Subcutaneous abdominal adipose tissue (tissue), 5 donors: Measurements from ENCODE around the gene HOXD1.

ENCODE experiments used
- H3K27ac ChIP-seq: one replicate; pipeline ENCODE4 v1.7.0; 2013; ENCODE audit warnings: low read depth, mild to moderate bottlenecking, inconsistent platforms, low read length, moderate library complexity
- H3K27me3 ChIP-seq, 5 donors: one replicate each; pipeline ENCODE4 v1.7.0; 2013; ENCODE audit warnings: low read length in 5 of 5, inconsistent platforms in 1 of 5; ENCODE audit not compliant: control insufficient read depth in 5 of 5, insufficient read depth in 4 of 5
- H3K36me3 ChIP-seq, 5 donors: one replicate each; pipeline ENCODE4 v1.7.0; 2013; ENCODE audit warnings: low read length in 5 of 5; ENCODE audit not compliant: control insufficient read depth in 5 of 5, insufficient read depth in 5 of 5
- H3K4me1 ChIP-seq, 5 donors: one replicate each; pipeline ENCODE4 v1.7.0; 2013; ENCODE audit warnings: low read length in 5 of 5, mild to moderate bottlenecking in 3 of 5, moderate library complexity in 1 of 5; ENCODE audit not compliant: control insufficient read depth in 5 of 5, insufficient read depth in 5 of 5
- H3K4me3 ChIP-seq, 5 donors: one replicate each; pipeline ENCODE4 v1.7.0; 2013; ENCODE audit warnings: low read length in 5 of 5, low read depth in 1 of 5
- H3K9ac ChIP-seq, 5 donors: one replicate each; pipeline ENCODE4 v1.7.0; 2013; ENCODE audit warnings: low read length in 5 of 5, mild to moderate bottlenecking in 4 of 5, moderate library complexity in 3 of 5
- H3K9me3 ChIP-seq, 5 donors: one replicate each; pipeline ENCODE4 v1.7.0; 2013; ENCODE audit warnings: low read length in 5 of 5; ENCODE audit not compliant: control insufficient read depth in 5 of 5
- donor health status: healthy.
- donor health status: healthy.
- donor health status: healthy.
- donor health status: healthy.
- donor health status: healthy.

The HOXD1 gene

DNA sequence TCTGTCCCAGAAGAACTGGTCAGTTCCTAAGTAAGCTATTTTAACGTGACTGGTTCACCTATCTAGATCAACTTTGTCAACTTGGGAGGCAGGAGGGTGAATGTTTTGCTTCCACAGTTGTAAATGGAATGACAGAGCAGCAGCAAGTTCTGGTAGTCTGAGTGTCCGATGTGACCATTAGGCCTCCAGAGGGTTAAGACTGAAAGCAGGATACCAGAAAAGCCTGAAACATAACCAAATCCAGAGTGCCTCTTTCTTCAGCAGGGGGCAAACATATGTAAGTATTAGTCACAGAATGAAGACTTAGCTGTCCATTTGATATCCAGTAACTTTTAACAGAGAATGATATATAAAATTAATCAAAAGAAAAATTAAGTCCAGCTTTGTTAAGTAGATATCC is 22.2 kb upstream of the HOXD1 start:
- H3K4me1 ChIP-seq: peaks cover 0 to 8% (median 0%) of the 10 kb centered on the region in 5 donors
- H3K4me3 ChIP-seq: no peak overlapping the region
- H3K9me3 ChIP-seq: no peaks in the 10 kb centered on the region
- peaks cover 0 to 3% (median 2%) of the 10 kb centered on the region in 5 donors for H3K36me3 ChIP-seq
- H3K27me3 ChIP-seq: peaks cover 0 to 26% (median 5%) of the 10 kb centered on the region in 5 donors
- no peak overlapping the region for H3K27ac ChIP-seq
- no peak overlapping the region for H3K9ac ChIP-seq

DNA sequence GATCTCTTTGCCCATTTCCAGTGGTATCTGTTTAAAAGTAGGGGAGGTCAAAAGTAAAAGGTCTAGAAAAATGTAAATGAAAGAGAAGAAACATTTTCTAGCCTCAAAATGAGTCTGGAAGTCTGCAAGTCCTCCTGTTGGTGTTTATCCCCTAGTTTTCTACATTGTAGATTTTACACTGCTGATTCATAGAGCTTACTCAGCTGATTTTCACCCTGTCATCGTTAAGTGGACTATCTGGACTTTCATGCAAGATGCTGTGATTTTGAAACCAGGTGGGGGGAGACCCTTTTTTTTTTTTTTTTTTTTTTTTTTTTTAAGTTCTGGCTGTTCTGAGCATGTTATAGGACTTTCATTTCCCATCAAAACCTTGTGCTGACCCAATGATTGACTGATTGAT is 21.1 kb upstream of the HOXD1 start:
- no peak overlapping the region for H3K27ac ChIP-seq
- no peak overlapping the region for H3K9ac ChIP-seq
- peaks cover under 1 to 28% (median 7%) of the 10 kb centered on the region in 5 donors for H3K27me3 ChIP-seq

DNA sequence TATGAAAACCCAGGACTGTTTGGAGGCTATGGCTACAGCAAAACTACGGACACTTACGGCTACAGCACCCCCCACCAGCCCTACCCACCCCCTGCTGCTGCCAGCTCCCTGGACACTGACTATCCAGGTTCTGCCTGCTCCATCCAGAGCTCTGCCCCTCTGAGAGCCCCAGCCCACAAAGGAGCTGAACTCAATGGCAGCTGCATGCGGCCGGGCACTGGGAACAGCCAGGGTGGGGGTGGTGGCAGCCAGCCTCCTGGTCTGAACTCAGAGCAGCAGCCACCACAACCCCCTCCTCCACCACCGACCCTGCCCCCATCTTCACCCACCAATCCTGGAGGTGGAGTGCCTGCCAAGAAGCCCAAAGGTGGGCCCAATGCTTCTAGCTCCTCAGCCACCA is 19.3 kb upstream of the HOXD1 start:
- peaks cover 3 to 28% (median 10%) of the 10 kb centered on the region in 5 donors for H3K27me3 ChIP-seq
- no peak overlapping the region for H3K4me3 ChIP-seq
- H3K4me1 ChIP-seq: peaks cover 0 to 2% (median 0%) of the 10 kb centered on the region in 5 donors
- no peak overlapping the region for H3K27ac ChIP-seq
- no peak overlapping the region for H3K9ac ChIP-seq
- no peaks in the 10 kb centered on the region for H3K9me3 ChIP-seq
- peaks cover 0 to 5% (median 3%) of the 10 kb centered on the region in 5 donors for H3K36me3 ChIP-seq

More for the DNA sequence above, 21.1 kb upstream of the HOXD1 start:
- no peaks in the 10 kb centered on the region for H3K9me3 ChIP-seq
- no peak overlapping the region for H3K4me3 ChIP-seq
- H3K36me3 ChIP-seq: peaks cover 0 to 7% (median 3%) of the 10 kb centered on the region in 5 donors
- H3K4me1 ChIP-seq: peaks cover 0 to under 1% (median 0%) of the 10 kb centered on the region in 5 donors

DNA sequence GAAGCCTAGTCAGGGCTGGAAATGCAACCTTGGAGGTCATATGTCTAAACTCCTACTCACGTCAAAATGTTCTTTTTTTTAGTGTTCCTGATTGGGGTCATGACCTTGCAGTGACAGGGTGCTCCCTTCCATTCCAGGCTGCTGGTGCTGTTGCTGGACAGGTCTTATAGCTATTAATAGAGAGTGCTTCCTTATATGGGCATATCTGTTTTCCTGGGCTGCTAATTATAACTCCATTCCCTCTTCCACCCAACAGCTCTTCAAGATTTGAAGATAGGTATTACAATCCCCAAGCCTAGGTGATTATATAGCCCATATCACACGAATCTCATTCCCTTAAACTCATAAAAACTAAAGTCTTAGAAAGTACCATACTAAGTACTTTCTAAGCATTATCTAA is 18.8 kb upstream of the HOXD1 start:
- Histone ChIP-seq H3K4me3 (no peak overlapping the region), H3K9me3 (no peaks in the 10 kb centered on the region), H3K9ac (no peak overlapping the region), H3K27me3 (peaks cover 6 to 31% (median 7%) of the 10 kb centered on the region in 5 donors), H3K4me1 (peaks cover 0 to 7% (median 4%) of the 10 kb centered on the region in 5 donors), H3K27ac (no peak overlapping the region), H3K36me3 (peaks cover 0 to 4% (median 0%) of the 10 kb centered on the region in 5 donors)

DNA sequence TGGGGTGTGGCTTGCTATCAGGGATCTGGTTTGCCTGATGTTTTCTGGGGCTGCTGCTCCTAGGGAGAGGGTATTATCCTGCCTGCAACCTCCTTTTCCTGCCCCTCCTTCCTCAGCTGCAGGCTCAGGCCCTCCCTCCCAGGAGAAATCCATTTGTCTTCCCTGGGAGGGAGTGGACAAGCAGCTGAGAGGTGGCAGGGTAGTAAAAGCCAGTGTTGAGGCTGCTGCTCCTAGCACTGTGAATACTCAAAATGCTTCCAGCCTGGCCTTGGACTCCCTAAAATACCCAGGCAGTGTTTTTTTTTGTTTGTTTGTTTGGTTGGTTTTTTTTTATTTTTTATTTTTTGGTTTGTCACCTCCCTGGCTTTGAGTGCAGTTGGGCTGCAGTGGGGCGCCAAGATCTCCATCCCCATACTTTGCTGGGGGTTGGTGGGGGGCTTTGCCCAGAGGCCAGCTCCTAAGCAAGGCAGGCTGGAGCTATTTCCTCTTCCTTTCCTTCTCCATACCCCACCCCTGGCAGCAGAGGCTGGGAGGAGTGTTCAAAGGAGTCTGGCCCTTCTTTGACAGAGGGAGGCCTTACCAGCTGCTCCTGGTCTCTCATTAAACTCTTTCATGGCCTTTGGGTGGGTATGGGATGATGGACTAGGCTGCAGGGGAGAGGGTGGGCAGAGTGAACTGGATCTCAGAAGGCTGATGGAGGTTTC is 17.7 kb upstream of the HOXD1 start:
- H3K4me3 ChIP-seq: no peak overlapping the region
- peaks cover 0 to 13% (median 9%) of the 10 kb centered on the region in 5 donors for H3K4me1 ChIP-seq
- H3K9me3 ChIP-seq: no peaks in the 10 kb centered on the region
- peaks cover 7 to 33% (median 9%) of the 10 kb centered on the region in 5 donors for H3K27me3 ChIP-seq
- H3K9ac ChIP-seq: no peak overlapping the region
- peaks cover 0 to 4% (median 0%) of the 10 kb centered on the region in 5 donors for H3K36me3 ChIP-seq
- H3K27ac ChIP-seq: no peak overlapping the region

DNA sequence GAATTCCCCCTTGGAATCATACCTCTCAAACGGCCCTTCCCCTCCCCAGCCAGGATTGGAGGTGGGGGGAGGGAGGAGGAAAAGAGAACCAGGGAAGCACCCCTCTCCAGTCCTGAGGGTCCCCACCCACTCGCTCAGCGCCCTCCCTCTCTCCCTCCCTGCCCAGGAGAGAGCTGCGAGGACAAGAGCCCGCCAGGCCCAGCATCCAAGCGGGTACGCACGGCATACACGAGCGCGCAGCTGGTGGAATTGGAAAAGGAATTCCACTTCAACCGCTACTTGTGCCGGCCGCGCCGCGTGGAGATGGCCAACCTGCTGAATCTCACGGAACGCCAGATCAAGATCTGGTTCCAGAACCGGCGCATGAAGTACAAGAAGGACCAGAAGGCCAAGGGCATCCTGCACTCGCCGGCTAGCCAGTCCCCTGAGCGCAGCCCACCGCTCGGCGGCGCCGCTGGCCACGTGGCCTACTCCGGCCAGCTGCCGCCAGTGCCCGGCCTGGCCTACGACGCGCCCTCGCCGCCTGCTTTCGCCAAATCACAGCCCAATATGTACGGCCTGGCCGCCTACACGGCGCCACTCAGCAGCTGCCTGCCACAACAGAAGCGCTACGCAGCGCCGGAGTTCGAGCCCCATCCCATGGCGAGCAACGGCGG is 17.0 kb upstream of the HOXD1 start:
- peaks cover 7 to 34% (median 10%) of the 10 kb centered on the region in 5 donors for H3K27me3 ChIP-seq
- H3K9ac ChIP-seq: no peak overlapping the region
- H3K27ac ChIP-seq: no peak overlapping the region
- H3K36me3 ChIP-seq: peaks cover 0 to 4% (median 0%) of the 10 kb centered on the region in 5 donors
- H3K4me1 ChIP-seq: peaks cover 0 to 13% (median 9%) of the 10 kb centered on the region in 5 donors
- no peak overlapping the region for H3K4me3 ChIP-seq
- no peaks in the 10 kb centered on the region for H3K9me3 ChIP-seq

DNA sequence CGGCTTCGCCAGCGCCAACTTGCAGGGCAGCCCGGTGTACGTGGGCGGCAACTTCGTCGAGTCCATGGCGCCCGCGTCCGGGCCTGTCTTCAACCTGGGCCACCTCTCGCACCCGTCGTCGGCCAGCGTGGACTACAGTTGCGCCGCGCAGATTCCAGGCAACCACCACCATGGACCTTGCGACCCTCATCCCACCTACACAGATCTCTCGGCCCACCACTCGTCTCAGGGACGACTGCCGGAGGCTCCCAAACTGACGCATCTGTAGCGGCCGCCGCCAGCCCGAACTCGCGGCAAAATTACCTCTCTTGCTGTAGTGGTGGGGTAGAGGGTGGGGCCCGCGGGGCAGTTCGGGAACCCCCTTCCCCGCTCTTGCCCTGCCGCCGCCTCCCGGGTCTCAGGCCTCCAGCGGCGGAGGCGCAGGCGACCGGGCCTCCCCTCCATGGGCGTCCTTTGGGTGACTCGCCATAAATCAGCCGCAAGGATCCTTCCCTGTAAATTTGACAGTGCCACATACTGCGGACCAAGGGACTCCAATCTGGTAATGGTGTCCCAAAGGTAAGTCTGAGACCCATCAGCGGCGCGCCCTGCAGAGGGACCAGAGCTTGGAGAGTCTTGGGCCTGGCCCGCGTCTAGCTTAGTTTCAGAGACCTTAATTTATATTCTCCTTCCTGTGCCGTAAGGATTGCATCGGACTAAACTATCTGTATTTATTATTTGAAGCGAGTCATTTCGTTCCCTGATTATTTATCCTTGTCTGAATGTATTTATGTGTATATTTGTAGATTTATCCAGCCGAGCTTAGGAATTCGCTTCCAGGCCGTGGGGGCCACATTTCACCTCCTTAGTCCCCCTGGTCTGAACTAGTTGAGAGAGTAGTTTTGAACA is 16.2 kb upstream of the HOXD1 start:
- H3K27me3 ChIP-seq: peaks cover 7 to 39% (median 11%) of the 10 kb centered on the region in 5 donors
- no peak overlapping the region for H3K9ac ChIP-seq
- H3K36me3 ChIP-seq: peaks cover 0 to 4% (median 0%) of the 10 kb centered on the region in 5 donors
- H3K27ac ChIP-seq: no peak overlapping the region
- H3K9me3 ChIP-seq: no peaks in the 10 kb centered on the region
- peaks cover 0 to 13% (median 9%) of the 10 kb centered on the region in 5 donors for H3K4me1 ChIP-seq
- H3K4me3 ChIP-seq: no peak overlapping the region

DNA sequence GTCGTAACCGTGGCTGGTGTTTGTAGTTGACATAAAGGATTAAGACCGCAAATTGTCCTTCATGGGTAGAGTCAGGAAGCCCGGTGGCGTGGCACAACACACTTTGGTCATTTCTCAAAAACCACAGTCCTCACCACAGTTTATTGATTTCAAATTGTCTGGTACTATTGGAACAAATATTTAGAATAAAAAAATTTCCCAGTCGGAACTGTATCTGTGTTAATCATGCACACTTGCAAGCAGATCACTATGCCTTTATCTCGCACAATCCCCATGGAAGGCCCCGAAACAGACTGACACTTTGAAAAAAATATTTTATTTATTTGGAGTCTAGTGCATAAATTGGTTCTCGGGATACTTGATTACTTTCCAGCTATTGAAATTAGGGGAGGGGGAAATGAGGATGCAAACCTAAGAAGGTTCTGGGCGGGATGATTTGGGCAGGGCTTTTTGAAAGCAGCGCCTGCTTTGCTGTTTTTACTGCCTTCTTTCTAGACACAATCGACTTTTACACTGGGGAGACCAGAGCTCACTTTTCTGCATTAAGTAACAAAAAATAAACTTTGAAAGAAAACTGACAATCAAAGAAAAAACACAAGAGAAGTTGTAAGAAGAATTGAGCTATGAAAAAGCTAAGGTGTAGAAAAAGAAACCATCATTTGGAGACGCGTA is 15.4 kb upstream of the HOXD1 start:
- Histone ChIP-seq H3K4me3 (no peak overlapping the region), H3K27ac (no peak overlapping the region), H3K27me3 (peaks cover 11 to 47% (median 16%) of the 10 kb centered on the region in 5 donors)

DNA sequence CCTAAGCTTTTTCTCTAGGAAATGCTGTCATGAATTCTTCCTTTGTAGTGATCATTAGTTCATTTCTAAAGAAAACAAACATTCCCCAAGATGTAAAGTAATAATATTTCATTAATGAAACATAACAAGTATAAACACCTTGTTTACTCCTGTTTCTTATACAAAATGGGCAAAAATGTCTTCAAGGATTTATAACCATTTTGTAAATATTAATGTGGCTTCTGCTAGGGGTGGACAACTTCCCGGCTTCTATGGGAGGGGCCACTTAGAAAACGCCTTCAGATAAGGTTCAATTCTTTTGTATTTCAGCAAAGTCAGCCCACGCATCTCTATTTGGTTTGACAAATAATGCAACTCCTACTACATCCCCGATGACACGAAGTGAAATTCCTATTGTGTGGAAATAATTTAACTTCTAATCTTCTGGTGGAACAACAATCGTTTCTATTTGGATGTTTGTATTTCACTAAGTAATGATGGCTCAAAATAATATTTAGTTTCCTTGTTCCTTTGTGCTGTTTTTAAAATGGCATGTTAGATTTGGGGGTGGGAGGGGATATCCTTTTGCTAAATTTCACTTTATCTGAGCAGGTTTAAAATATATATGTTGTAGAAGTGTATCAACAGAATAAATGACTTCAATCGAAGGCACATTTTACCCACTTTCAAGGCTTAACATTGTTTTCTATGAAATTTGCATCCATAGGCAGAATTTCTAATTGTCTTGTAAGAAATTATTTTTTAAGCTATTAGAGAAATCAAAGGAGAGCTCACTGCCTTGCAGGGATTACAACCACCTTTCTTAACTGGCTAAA is 14.7 kb upstream of the HOXD1 start:
- Histone ChIP-seq H3K27me3 (peaks cover 11 to 53% (median 19%) of the 10 kb centered on the region in 5 donors), H3K9ac (no peak overlapping the region), H3K27ac (no peak overlapping the region), H3K4me1 (peaks cover 0 to 25% (median 19%) of the 10 kb centered on the region in 5 donors), H3K4me3 (no peak overlapping the region), H3K36me3 (peaks cover 0 to 4% (median 0%) of the 10 kb centered on the region in 5 donors), H3K9me3 (no peaks in the 10 kb centered on the region)

More for the DNA sequence above, 15.4 kb upstream of the HOXD1 start:
- Histone ChIP-seq H3K4me1 (peaks cover 0 to 18% (median 14%) of the 10 kb centered on the region in 5 donors), H3K9ac (no peak overlapping the region), H3K9me3 (no peaks in the 10 kb centered on the region), H3K36me3 (peaks cover 0 to 4% (median 0%) of the 10 kb centered on the region in 5 donors)
